COR-L47 (cell line): ENCODE measurements around the gene CRYZ.
A peak's percentile ranks its signal among the peaks of the same experiment; 100 is the strongest.

Source experiments
- DNase-seq: peaks from one replicate; lab custom pipeline; 2025; lab: John Stamatoyannopoulos, UW

CRYZ gene

GRCh38 chr1:74729741-74730478 is 2.9 kb downstream of the CRYZ start:
- DNase-seq, result no peak

- no peak for DNase-seq
Measured at GRCh38 chr1:74728736-74729135, 4.1 kb downstream of the CRYZ start.

- no peak for DNase-seq
Measured at GRCh38 chr1:74726063-74726462, 6.8 kb downstream of the CRYZ start.

GRCh38 chr1:74717626-74718025 is 15.2 kb downstream of the CRYZ start:
- no peak for DNase-seq

- no peak for DNase-seq
Measured at GRCh38 chr1:74716822-74717221, 16.0 kb downstream of the CRYZ start.

GRCh38 chr1:74715806-74716205 is 17.0 kb downstream of the CRYZ start:
- no peak for DNase-seq

- no peak for DNase-seq
Measured at GRCh38 chr1:74715236-74715502, 17.7 kb downstream of the CRYZ start.

GRCh38 chr1:74714429-74715235 is 18.2 kb downstream of the CRYZ start:
- DNase-seq, result no peak

- DNase-seq, result no peak
Measured at GRCh38 chr1:74713849-74714248, 19.0 kb downstream of the CRYZ start.

- no peak for DNase-seq
Measured at GRCh38 chr1:74712881-74713280, 20.0 kb downstream of the CRYZ start.

GRCh38 chr1:74703386-74704182 is 29.3 kb downstream of the CRYZ start:
- no peak for DNase-seq

- no peak for DNase-seq
Measured at GRCh38 chr1:74699331-74699730, 33.5 kb downstream of the CRYZ start.

GRCh38 chr1:74697832-74698231 is 35.0 kb downstream of the CRYZ start:
- no peak for DNase-seq

GRCh38 chr1:74693473-74693872 is 39.4 kb downstream of the CRYZ start:
- no peak for DNase-seq

GRCh38 chr1:74690909-74691308 is 41.9 kb downstream of the CRYZ start:
- DNase-seq, result peak; percentile 3

- peak; percentile 3 for DNase-seq
Measured at GRCh38 chr1:74690364-74690696, 42.5 kb downstream of the CRYZ start.

GRCh38 chr1:74689621-74690363 is 43.1 kb downstream of the CRYZ start:
- peak; percentile 80 for DNase-seq

GRCh38 chr1:74686928-74687327 is 45.9 kb downstream of the CRYZ start:
- no peak for DNase-seq

- no peak for DNase-seq
Measured at GRCh38 chr1:74684301-74684700, 48.5 kb downstream of the CRYZ start.

- DNase-seq, result no peak
Measured at GRCh38 chr1:74683656-74684055, 49.2 kb downstream of the CRYZ start.

GRCh38 chr1:74681851-74682250 is 51.0 kb downstream of the CRYZ start:
- DNase-seq, result no peak

GRCh38 chr1:74681449-74681848 is 51.4 kb downstream of the CRYZ start:
- no peak for DNase-seq
